Panc1 (cell line): ENCODE measurements around the gene SUCLA2. TPM values are rescaled to one million over a fixed set of nuclear protein-coding genes. Genes with fewer than 3 reads are reported as not detected.

Experiments used
- ATAC-seq: fragments of 200-7000 bp; cut with Tn5 transposase; 2 replicates; pipeline ENCODE4 v1.9.1; 2020; ENCODE audit warnings: mild to moderate bottlenecking, moderate library complexity
- BruUV-seq: library from RNA; stranded (reverse); fragments of 400-500 nt; replicated peaks from 2 replicates; lab custom pipeline; 2021; lab: Mats Ljungman, UMichigan
- CTCF ChIA-PET: fragments of 300-600 bp; sonication (Branson Sonifier 250); formaldehyde crosslinking; loops from one replicate; lab custom pipeline; 2022; ENCODE audit warnings: antibody characterized with exemption; lab: Charles Lee
- POLR2A ChIA-PET: fragments of 300-600 bp; sonication (Branson Sonifier 250); formaldehyde crosslinking; loops from one replicate; lab custom pipeline; 2022; ENCODE audit warnings: antibody characterized with exemption; lab: Charles Lee
- DNase-seq: peaks from one replicate; pipeline ENCODE4 v3.0.0-alpha.2; 2010; ENCODE audit warnings: low read depth, low spot score
- H3K27ac ChIP-seq: 2 replicates; pipeline ENCODE4 v1.5.1; 2011; ENCODE audit warnings: mild to moderate bottlenecking, low read length, inconsistent platforms
- H3K27me3 ChIP-seq: fragments of 200-500 bp; sonication (Bioruptor generic); 2 replicates; pipeline ENCODE4 v1.6.0; 2014; ENCODE audit warnings: low read length, inconsistent platforms; ENCODE audit not compliant: control insufficient read depth, insufficient read depth
- H3K36me3 ChIP-seq: fragments of 200-500 bp; sonication (Bioruptor generic); 2 replicates; pipeline ENCODE4 v1.5.1; 2014; ENCODE audit warnings: inconsistent platforms, mild to moderate bottlenecking, low read length, moderate library complexity; ENCODE audit not compliant: control insufficient read depth, insufficient read depth
- H3K4me1 ChIP-seq: 2 replicates; pipeline ENCODE4 v1.5.1; 2011; ENCODE audit warnings: inconsistent platforms, mild to moderate bottlenecking, low read length, moderate library complexity; ENCODE audit not compliant: control insufficient read depth, insufficient read depth
- H3K4me3 ChIP-seq, 2 experiments: 2 replicates each; pipeline ENCODE4 v1.5.1; 2011 to 2012; ENCODE audit warnings: low read depth in 2 of 2, low read length in 2 of 2, mild to moderate bottlenecking in 2 of 2, inconsistent platforms in 1 of 2, moderate library complexity in 1 of 2
- H3K9me3 ChIP-seq: fragments of 200-500 bp; sonication (Bioruptor generic); 2 replicates; pipeline ENCODE4 v1.5.1; 2014; ENCODE audit warnings: low read depth, mild to moderate bottlenecking, inconsistent platforms, low read length, moderate library complexity; ENCODE audit not compliant: control insufficient read depth, insufficient read depth
- CTCF ChIP-seq: fragments of 450-650 bp; IDR thresholded peaks from 2 replicates; pipeline ENCODE4 v1.5.1; 2017; ENCODE audit warnings: mild to moderate bottlenecking
- POLR2AphosphoS5 ChIP-seq: IDR thresholded peaks from 2 replicates; pipeline ENCODE4 v1.6.1; 2012; ENCODE audit warnings: mild to moderate bottlenecking, low read depth, low read length, moderate library complexity
- REST ChIP-seq, 2 experiments: IDR thresholded peaks; 2 replicates each; pipeline ENCODE4 v1.6.1; 2011 to 2012; ENCODE audit warnings: low read depth in 2 of 2, control low read depth in 1 of 2, low read length in 1 of 2, mild to moderate bottlenecking in 1 of 2, moderate library complexity in 1 of 2; ENCODE audit not compliant: insufficient read depth in 1 of 2
- SIN3A ChIP-seq: IDR thresholded peaks from 2 replicates; pipeline ENCODE4 v1.6.1; 2012; ENCODE audit warnings: low read depth, mild to moderate bottlenecking, low read length, moderate library complexity, borderline replicate concordance; ENCODE audit not compliant: insufficient read depth
- TCF7L2 ChIP-seq: IDR thresholded peaks from 2 replicates; pipeline ENCODE4 v1.6.1; 2011; ENCODE audit warnings: mild to moderate bottlenecking, low read depth, low read length, inconsistent platforms
- in situ Hi-C: cut with HindIII; loops from 2 replicates; pipeline ENCODE4 v1.10.0; 2016; ENCODE audit warnings: low sequenced_read_pairs, low pct_unique_long_range_greater_than_20kb
- intact Hi-C: fragments of 100-400 bp; cut with micrococcal nuclease; formaldehyde crosslinking; loops from one replicate; pipeline ENCODE4 v1.10.0; 2022; ENCODE audit not compliant: unreplicated experiment
- total RNA-seq: library from RNA; stranded (reverse); gene quantifications from one replicate; pipeline ENCODE4 v1.2.1, GENCODE V29; 2021; ENCODE audit not compliant: unreplicated experiment

Gene SUCLA2
- total RNA-seq, 1 experiment from 2014 or later = 28.1 TPM

GRCh38 chr13:47934371-47934770 lies 66.7 kb downstream of the SUCLA2 start:
- BruUV-seq = no TSS peak
- no peaks in the 10 kb centered on the region for H3K27me3 ChIP-seq
- no peak for TF ChIP-seq TCF7L2
- CTCF ChIA-PET = interaction anchor here (0.6 kb wide), 1 partner anchor 36 kb away, joined by 3 read pairs; no protein-coding TSS in a partner anchor
- DNase-seq (no peak), ATAC-seq (no peak)
- H3K4me3 ChIP-seq = no peak overlapping the region
- in situ Hi-C loops = no loop called here
- no peak overlapping the region for H3K27ac ChIP-seq
- H3K4me1 ChIP-seq = no peaks in the 10 kb centered on the region
- intact Hi-C loops = no loop called here
- no peaks in the 10 kb centered on the region for H3K9me3 ChIP-seq
- POLR2A ChIA-PET = no interaction called here
- no peaks in the 10 kb centered on the region for H3K36me3 ChIP-seq

GRCh38 chr13:47932950-47933923 lies 67.8 kb downstream of the SUCLA2 start:
- TF ChIP-seq CTCF (no peak), TCF7L2 (no peak), POLR2AphosphoS5 (no peak), REST (IDR thresholded peaks at IDR 0.05; ENCODE audit: insufficient read depth in 1 of 2, low read depth in 2 of 2, low read length in 1 of 2) (no peak), SIN3A (no peak)
- H3K27me3 ChIP-seq = no peaks in the 10 kb centered on the region
- ChIA-PET POLR2A (no interaction called here), CTCF (interaction anchor here (0.6 kb wide), 1 partner anchor 35 kb away, joined by 3 read pairs; no protein-coding TSS in a partner anchor)
- no peaks in the 10 kb centered on the region for H3K36me3 ChIP-seq
- no peak overlapping the region for H3K4me3 ChIP-seq
- no peaks in the 10 kb centered on the region for H3K9me3 ChIP-seq
- intact Hi-C loops = no loop called here
- no TSS peak for BruUV-seq
- H3K27ac ChIP-seq = no peak overlapping the region
- ATAC-seq = no peak
- in situ Hi-C loops = no loop called here
- no peaks in the 10 kb centered on the region for H3K4me1 ChIP-seq
- no peak for DNase-seq
